Measurements from ENCODE around the gene STK32A.

DNA sequence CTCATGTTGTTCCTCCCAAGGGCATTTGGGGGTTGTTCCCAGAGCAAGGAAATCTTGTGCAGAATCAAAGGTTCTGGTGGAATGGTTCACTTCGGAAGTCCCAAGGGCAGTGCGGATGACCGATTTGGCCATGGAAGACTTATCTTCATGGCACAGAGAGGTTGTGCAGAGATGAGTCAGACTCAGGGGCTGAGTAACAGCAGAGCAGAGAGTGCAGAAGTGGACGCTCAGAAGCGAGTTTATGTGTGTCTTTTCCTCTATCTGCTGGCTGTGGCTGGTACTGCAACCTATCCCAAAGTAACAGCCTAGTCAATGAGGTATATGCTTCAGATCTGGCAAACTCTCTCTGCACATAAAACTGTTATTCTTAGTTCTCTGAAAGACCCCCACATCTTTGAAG, 157.0 kb downstream of the STK32A start:
- TF ChIP-seq, protein P1, sequence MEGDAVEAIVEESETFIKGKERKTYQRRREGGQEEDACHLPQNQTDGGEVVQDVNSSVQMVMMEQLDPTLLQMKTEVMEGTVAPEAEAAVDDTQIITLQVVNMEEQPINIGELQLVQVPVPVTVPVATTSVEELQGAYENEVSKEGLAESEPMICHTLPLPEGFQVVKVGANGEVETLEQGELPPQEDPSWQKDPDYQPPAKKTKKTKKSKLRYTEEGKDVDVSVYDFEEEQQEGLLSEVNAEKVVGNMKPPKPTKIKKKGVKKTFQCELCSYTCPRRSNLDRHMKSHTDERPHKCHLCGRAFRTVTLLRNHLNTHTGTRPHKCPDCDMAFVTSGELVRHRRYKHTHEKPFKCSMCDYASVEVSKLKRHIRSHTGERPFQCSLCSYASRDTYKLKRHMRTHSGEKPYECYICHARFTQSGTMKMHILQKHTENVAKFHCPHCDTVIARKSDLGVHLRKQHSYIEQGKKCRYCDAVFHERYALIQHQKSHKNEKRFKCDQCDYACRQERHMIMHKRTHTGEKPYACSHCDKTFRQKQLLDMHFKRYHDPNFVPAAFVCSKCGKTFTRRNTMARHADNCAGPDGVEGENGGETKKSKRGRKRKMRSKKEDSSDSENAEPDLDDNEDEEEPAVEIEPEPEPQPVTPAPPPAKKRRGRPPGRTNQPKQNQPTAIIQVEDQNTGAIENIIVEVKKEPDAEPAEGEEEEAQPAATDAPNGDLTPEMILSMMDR (IDR thresholded peaks at IDR 0.05): peak in 3 of 4 experiments; percentile 24 to 37 (median 36)
- TF ChIP-seq POLR2A (IDR thresholded peaks at IDR 0.05): no peak
